GM18951 (cell line): ENCODE data around the gene NDUFA11.

Experiments used
- POLR2A ChIP-seq: IDR thresholded peaks from 4 replicates; pipeline ENCODE4 v1.6.1; 2011; ENCODE audit warnings: mild to moderate bottlenecking; ENCODE audit not compliant: insufficient read length, insufficient read depth; ENCODE audit errors: extremely low read depth
- in situ Hi-C: fragments of 300-500 bp; cut with MboI; formaldehyde crosslinking; loops from one replicate; pipeline ENCODE4 v1.12.0; 2022; ENCODE audit warnings: low sequenced_read_pairs, mixed read lengths, inconsistent platforms; ENCODE audit not compliant: unreplicated experiment

The NDUFA11 gene

DNA sequence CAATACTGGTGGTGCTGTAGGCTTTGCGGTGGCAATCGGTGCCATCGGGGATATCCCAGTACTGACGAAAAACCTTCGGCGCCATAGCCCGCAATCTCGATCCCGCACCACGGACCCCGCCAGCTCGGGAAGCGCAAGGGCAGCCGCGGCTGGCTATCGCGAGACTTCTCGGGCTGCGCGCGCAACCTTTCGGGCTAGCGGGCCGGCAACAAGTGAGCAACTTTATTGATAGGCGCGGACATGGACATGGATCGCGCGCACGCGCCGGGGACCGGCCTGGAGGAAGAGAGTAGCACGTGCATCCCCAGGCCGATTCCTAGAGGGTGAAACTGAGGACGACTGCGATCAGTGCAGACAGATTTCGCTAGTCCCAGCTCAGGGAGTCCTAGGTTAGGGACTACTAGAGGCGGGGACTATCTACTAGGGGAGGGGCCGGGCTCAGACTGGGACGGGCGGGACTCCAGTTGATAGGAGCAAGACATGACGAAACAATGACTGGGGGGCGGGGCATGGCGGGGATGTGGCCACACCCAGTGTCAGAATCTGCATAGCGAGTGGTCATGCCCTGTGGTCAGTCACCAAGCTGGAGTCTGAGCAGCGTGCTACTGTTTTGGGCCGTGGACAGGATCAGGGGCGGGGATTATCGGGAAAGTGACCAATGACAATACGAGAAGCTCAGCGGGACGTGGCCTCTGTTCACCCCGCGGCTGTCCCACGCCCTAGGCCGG lies at the start of gene NDUFA11:
Gene NDUFA11, minus strand, starts transcription at position 167 of the 728 bp plus-strand sequence. Its CDS starts 82 bp downstream, at position 85.
- in situ Hi-C loops, result no loop called here
- peak; percentile 90 for TF ChIP-seq POLR2A

DNA sequence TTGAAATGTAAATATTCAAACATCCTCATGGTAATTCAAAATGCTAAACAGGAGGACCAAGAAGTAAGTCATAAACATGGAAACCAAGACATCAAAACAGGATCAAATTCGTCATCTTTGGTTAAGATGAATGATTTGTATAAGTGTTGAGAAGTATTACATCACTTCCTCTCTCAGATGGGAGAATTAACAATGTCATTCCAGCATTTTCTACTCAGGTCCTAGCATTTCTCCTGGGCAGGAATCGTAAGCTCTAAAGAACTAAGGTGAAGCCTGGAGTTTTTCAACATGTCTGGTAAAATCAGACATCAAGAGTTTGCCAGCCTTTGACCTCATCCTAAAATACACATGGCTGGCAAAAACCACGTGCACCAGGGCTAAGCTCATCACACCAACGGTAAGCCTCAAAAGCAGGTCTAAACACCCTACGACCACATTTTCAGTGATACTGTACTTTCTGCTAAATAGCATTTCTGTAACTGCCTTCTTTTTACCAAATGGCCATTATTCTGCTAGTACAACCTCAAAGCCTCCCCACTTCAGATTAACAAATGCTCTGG lies 49.5 kb upstream of the NDUFA11 start:
- in situ Hi-C loops, result no loop called here
- no peak for TF ChIP-seq POLR2A

DNA sequence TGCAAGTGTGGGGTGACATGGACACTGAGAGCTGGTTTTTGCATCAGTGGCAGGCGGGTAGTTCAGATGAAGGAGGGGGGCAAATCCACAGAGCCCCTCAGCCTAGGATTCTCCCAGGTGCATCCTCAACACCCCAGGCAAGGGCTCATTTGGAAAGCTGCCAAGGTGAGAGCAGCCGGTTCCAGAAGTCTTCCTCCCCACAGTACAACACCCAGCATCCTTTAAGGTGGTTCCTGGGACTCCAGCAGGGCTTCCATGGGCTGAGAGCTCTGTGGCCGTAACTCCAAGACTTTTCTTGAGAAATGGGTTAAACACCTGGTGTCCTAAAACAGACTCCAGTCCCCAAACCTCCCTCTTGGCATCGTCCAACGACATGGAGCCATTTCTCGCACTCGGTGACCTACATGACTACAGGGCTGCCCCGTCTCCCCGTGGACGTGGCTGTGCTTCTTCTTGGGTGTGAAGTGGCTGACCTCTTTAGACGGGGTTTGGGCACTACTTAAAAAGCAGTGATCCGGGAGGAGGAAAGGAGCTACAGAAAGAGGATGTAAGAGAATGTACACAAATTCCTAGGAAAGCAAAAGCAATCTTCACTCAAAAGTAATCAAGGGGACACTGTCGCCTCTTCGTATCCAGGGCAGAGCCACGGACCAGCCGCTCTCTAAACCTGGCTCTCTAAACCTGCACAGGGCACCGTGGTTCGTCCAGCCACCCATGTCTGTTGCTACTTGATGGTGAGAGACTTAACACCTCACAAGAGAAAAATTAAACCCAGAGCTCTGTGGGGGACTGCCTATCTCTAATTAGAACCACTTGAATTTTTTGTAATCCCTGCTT lies 48.8 kb upstream of the NDUFA11 start:
- TF ChIP-seq POLR2A, result no peak
- in situ Hi-C loops, result no loop called here

DNA sequence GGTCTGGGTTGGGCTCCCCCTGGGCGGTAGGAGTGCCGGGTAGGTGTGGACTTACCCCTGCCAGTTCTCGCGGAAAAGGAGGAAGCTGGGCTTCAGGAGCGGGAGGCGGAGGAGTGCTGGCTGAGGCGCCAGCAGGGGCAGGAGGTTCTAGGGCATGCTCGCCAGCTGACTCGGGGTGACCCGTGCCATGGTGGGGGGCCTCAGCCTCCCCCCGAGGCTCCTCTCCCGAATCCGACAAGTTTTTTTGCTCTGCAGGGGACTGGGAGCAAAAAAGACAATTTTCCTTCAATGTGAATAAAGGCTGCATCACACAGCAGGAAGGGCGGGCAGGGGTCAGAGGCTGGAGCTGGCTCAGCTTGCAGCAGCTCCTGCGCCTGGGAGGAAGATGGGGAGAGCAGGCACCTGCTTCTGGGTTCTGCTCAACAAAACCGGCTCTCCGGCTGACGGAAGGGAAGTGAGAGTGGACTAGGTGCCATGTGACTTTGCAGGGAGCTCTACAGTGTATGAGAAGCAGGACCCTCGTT lies 47.8 kb upstream of the NDUFA11 start:
- no peak for TF ChIP-seq POLR2A
- in situ Hi-C loops, result no loop called here

DNA sequence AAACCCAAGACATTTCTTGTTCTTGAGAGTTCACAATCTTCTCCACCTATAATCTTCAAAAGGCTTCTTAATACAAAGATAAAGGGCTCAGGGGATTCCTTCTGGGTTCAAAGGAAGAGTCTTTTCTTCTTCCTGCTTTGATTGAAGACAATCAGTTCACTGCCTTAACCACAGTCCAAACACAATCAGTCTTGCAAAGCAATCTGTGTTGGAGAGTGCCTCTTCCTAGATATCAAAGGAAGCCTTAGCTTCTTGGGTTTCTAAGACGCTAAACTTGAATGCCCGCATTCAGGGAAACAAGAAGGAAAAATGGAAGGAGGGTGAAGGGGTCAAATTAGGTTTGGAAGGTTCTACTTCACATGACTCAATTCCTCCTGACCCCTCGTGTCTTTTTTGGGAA lies 47.2 kb upstream of the NDUFA11 start:
- in situ Hi-C loops, result no loop called here
- TF ChIP-seq POLR2A, result no peak

DNA sequence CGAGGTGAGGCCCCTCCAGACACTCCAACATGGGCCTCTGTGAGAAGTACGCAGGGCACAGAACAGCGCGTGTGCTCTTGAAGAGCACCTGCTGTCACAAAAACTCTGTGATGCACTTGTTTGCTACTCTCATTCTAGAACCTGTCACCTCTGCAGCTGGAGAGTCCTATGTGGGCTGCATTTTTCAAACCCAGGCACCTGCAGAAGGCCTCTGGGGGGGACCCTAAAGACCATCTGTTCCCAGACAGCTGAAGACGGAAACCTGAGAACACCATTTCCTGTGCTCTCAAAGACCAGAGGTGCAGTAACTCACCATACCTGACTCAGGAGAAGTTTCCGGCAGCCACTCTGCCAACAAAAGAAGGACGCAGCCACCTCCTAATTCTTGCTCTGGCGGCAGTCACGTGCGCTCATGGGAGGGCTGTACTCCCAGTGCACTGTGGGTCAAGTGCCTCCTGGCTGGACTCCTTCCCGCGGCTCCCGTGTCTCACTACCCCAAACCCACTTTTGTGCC lies 46.3 kb upstream of the NDUFA11 start:
- TF ChIP-seq POLR2A, result no peak

DNA sequence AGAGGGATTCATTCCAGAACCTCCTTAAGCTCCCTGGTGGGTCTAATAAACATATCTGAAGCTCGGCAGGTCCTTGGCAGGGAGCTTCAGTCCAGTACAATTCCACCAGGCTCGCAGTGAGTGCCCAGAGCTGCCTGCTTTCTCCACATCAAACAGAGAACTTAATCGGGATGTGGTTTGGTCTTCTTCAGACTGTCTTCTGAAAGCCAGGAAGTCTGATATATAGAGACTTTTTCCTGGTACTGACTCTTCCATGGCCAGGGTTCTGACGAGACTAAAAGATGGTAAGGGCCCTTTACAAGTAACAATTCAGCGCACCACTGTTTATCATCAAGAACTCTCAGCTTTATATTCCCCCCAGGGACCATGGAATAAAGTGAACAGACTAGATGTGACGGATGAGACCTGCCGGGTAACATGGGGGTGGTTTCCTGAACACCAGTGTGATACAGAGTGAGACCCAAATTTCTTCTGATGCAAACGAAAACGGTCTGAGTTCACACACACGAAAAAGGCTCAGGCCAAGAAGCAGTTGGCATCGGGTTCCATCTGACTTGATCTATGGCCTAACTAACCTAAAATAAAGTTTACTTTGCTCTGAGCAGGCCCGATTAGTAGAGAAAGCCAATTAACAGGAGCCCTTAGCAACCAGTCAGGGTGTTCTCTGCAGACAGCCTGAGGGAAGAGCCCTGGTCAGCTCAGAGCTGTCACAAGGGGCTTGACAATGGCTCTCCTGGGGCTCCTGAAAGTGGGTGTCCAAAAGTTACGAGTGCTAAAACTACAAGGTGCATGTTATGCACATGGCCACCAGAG lies 45.4 kb upstream of the NDUFA11 start:
- no peak for TF ChIP-seq POLR2A

More for the DNA sequence above, 46.3 kb upstream of the NDUFA11 start:
- in situ Hi-C loops, result no loop called here

DNA sequence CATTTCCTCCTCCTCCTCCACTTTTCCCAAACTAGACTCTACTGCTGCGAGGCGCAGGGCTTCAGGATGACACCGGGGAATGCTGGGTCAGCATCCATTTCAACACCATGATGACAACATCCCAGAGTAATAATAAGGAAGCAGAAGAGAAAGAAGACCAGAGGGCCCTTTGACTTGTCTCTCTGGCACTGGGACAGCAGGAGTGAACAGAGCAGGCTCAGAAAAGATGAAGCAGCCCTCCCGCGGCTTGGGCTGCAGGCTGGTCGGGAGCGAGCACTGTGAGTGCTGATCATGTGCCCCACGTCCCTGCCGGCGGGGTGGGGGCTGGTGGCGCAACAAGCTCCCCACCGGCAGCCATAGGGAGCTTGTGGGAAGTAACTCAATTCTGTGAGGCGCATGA lies 43.8 kb upstream of the NDUFA11 start:
- no peak for TF ChIP-seq POLR2A
- in situ Hi-C loops, result no loop called here

More for the DNA sequence above, 45.4 kb upstream of the NDUFA11 start:
- in situ Hi-C loops, result no loop called here

DNA sequence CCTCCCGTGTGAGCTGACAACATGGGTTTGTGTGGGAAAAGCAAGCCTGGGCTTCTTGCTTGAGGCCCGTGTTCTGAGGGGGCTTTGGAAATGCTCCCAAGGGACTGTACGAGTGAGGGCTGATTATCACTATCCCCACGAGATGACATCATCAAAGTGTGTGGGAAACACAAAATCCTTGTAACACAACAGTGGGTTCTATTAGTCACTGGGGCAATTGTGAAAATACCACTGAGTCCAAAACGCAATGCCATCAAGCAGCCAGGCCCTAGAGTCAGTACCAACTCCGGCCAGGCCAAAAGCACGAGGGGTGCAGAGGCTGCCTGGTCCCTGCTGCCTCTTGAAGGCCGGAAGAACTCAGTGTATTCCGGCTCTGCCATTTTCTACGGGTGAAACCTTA lies 40.0 kb upstream of the NDUFA11 start:
- in situ Hi-C loops, result no loop called here
- TF ChIP-seq POLR2A, result no peak

DNA sequence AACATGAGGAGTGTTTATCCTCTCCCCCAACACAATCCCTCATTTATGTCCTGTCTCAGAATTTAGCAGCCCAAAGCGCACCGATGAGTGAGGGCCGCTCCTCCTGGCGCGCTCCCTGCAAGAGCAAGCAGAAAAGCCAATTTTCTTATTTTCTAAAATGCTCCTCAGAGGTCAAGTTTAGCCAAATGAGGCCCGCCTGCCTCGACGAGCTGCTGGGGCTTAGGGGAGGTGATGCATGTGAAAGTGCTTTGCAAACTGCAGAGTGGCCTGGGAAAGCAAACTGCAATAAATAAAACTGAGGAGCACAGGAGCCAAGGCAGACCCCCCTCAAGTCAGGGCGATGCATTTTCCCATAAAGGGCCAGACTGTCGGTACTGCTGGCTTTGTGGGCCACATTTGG lies 39.5 kb upstream of the NDUFA11 start:
- in situ Hi-C loops, result no loop called here

DNA sequence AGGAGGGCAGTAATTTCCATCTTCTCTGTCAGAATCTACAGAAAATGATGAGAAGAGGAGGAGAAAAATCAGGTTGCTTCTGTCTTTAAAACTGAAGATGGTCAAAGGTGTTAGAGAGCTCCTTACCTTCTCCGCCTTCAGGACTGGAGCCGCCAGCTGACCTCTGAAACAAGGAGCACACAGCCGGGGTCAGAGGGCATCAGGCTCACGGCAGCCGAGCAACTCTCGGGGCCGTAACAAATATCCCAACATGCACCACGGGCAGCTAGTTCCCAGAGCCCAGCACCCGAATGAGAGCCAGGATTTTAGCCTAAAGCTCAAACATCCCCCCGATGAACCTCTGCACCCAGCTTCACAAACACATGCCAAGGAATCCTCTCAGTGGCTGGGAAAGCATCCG lies 38.1 kb upstream of the NDUFA11 start:
- in situ Hi-C loops, result no loop called here
- TF ChIP-seq POLR2A, result no peak

More for the DNA sequence above, 39.5 kb upstream of the NDUFA11 start:
- TF ChIP-seq POLR2A, result no peak
